ENCODE data around the gene PITPNC1.

PITPNC1 gene

GRCh38 chr17:67435786-67436185 lies 58.7 kb downstream of the PITPNC1 start:
- no peak for DNase-seq

GRCh38 chr17:67436233-67436632 lies 59.2 kb downstream of the PITPNC1 start:
- no peak for DNase-seq

GRCh38 chr17:67438667-67439066 lies 61.6 kb downstream of the PITPNC1 start:
- no peak for DNase-seq

- no peak for DNase-seq
These were observed 62.2 kb downstream of the PITPNC1 start for GRCh38 chr17:67439269-67439668.

GRCh38 chr17:67440277-67441051 lies 63.4 kb downstream of the PITPNC1 start:
- DNase-seq: no peak

- DNase-seq: no peak
These were observed 64.2 kb downstream of the PITPNC1 start for GRCh38 chr17:67441052-67441895.

GRCh38 chr17:67441896-67442219 lies 64.8 kb downstream of the PITPNC1 start:
- DNase-seq: no peak

GRCh38 chr17:67442787-67443624 lies 65.9 kb downstream of the PITPNC1 start:
- DNase-seq: no peak

- no peak for DNase-seq
These were observed 67.0 kb downstream of the PITPNC1 start for GRCh38 chr17:67443931-67444595.

- DNase-seq: no peak
These were observed 71.4 kb downstream of the PITPNC1 start for GRCh38 chr17:67448449-67448848.

- DNase-seq: no peak
These were observed 72.0 kb downstream of the PITPNC1 start for GRCh38 chr17:67449065-67449464.

- no peak for DNase-seq
These were observed 73.0 kb downstream of the PITPNC1 start for GRCh38 chr17:67449845-67450755.

- no peak for DNase-seq
These were observed 75.8 kb downstream of the PITPNC1 start for GRCh38 chr17:67452681-67453554.

- DNase-seq: no peak
These were observed 79.0 kb downstream of the PITPNC1 start for GRCh38 chr17:67456103-67456502.

GRCh38 chr17:67456889-67457288 lies 79.8 kb downstream of the PITPNC1 start:
- no peak for DNase-seq

GRCh38 chr17:67458203-67458602 lies 81.1 kb downstream of the PITPNC1 start:
- no peak for DNase-seq

- DNase-seq: no peak
These were observed 82.9 kb downstream of the PITPNC1 start for GRCh38 chr17:67459985-67460384.

- DNase-seq: no peak
These were observed 84.2 kb downstream of the PITPNC1 start for GRCh38 chr17:67461228-67461780.

GRCh38 chr17:67461876-67462275 lies 84.8 kb downstream of the PITPNC1 start:
- no peak for DNase-seq

GRCh38 chr17:67466251-67466796 lies 89.2 kb downstream of the PITPNC1 start:
- no peak for DNase-seq
